ENCODE results near the gene POT1.
"Not testable (repeated sequence)": the region's sequence is repeated elsewhere in the genome, so short reads cannot be mapped to it uniquely, and the experiment has no call there.

Gene POT1

GRCh38 chr7:124929467-124930172 is at the start of gene POT1:
Gene POT1, minus strand, starts transcription at chr7:124929825. Its CDS starts 32,652 bp downstream, at chr7:124897173.
- DNase-seq (ENCODE audit: low read depth, low spot score), result peak; percentile 94

GRCh38 chr7:124975131-124975530 is 45.5 kb upstream of the POT1 start:
- not testable (repeated sequence) for DNase-seq (ENCODE audit: low read depth, low spot score)

- DNase-seq (ENCODE audit: low read depth, low spot score), result no peak
These were observed 35.9 kb upstream of the POT1 start for GRCh38 chr7:124965553-124965952.

GRCh38 chr7:124959676-124960075 is 30.1 kb upstream of the POT1 start:
- DNase-seq (ENCODE audit: low read depth, low spot score), result no peak

GRCh38 chr7:124957952-124958351 is 28.3 kb upstream of the POT1 start:
- DNase-seq (ENCODE audit: low read depth, low spot score), result not testable (repeated sequence)

GRCh38 chr7:124956160-124956559 is 26.5 kb upstream of the POT1 start:
- DNase-seq (ENCODE audit: low read depth, low spot score), result no peak

GRCh38 chr7:124954790-124955189 is 25.2 kb upstream of the POT1 start:
- DNase-seq (ENCODE audit: low read depth, low spot score), result no peak

- no peak for DNase-seq (ENCODE audit: low read depth, low spot score)
These were observed 16.1 kb upstream of the POT1 start for GRCh38 chr7:124945680-124946079.

- no peak for DNase-seq (ENCODE audit: low read depth, low spot score)
These were observed 13.8 kb upstream of the POT1 start for GRCh38 chr7:124943472-124943871.

GRCh38 chr7:124942399-124942798 is 12.8 kb upstream of the POT1 start:
- DNase-seq (ENCODE audit: low read depth, low spot score), result no peak

- DNase-seq (ENCODE audit: low read depth, low spot score), result no peak
These were observed 10.7 kb upstream of the POT1 start for GRCh38 chr7:124940306-124940705.

GRCh38 chr7:124938128-124938527 is 8.5 kb upstream of the POT1 start:
- DNase-seq (ENCODE audit: low read depth, low spot score), result no peak

GRCh38 chr7:124937076-124937475 is 7.5 kb upstream of the POT1 start:
- DNase-seq (ENCODE audit: low read depth, low spot score), result no peak

GRCh38 chr7:124934841-124935240 is 5.2 kb upstream of the POT1 start:
- no peak for DNase-seq (ENCODE audit: low read depth, low spot score)

- no peak for DNase-seq (ENCODE audit: low read depth, low spot score)
These were observed 1.3 kb upstream of the POT1 start for GRCh38 chr7:124930655-124931597.

GRCh38 chr7:124930173-124930623 is 573 bp upstream of the POT1 start:
- no peak for DNase-seq (ENCODE audit: low read depth, low spot score)

- no peak for DNase-seq (ENCODE audit: low read depth, low spot score)
These were observed 4.7 kb downstream of the POT1 start for GRCh38 chr7:124924906-124925305.

GRCh38 chr7:124922200-124922599 is 7.4 kb downstream of the POT1 start:
- DNase-seq (ENCODE audit: low read depth, low spot score), result no peak

GRCh38 chr7:124919841-124920240 is 9.8 kb downstream of the POT1 start:
- no peak for DNase-seq (ENCODE audit: low read depth, low spot score)

GRCh38 chr7:124918662-124919061 is 11.0 kb downstream of the POT1 start:
- no peak for DNase-seq (ENCODE audit: low read depth, low spot score)

- DNase-seq (ENCODE audit: low read depth, low spot score), result no peak
These were observed 14.4 kb downstream of the POT1 start for GRCh38 chr7:124915242-124915641.

GRCh38 chr7:124914298-124914697 is 15.3 kb downstream of the POT1 start:
- DNase-seq (ENCODE audit: low read depth, low spot score), result no peak

- DNase-seq (ENCODE audit: low read depth, low spot score), result no peak
These were observed 16.7 kb downstream of the POT1 start for GRCh38 chr7:124912972-124913371.

Data from activated CD4-positive, CD25-positive, alpha-beta regulatory T cell treated with anti-CD3 and anti-CD28 coated beads, Interleukin-2, amount 50 U/mL, for 16 hours (primary cell).